Measurements from ENCODE around the gene MYO1E. TPM values are rescaled to one million over a fixed set of nuclear protein-coding genes. Genes with fewer than 3 reads are reported as not detected.

MYO1E gene
- total RNA-seq, 1 donor = 93.5 TPM

- DNase-seq (ENCODE audit: low read depth) = no peak
- TF ChIP-seq CTCF (IDR thresholded peaks at IDR 0.05; ENCODE audit: insufficient read depth, low read length) = no peak
- H3K4me3 ChIP-seq (ENCODE audit: low read depth, low read length) = no peak overlapping the region
These were observed 61.5 kb downstream of the MYO1E start for GRCh38 chr15:59311195-59311594.

GRCh38 chr15:59309405-59309804, 63.3 kb downstream of the MYO1E start:
- no peak for DNase-seq (ENCODE audit: low read depth)
- H3K4me3 ChIP-seq (ENCODE audit: low read depth, low read length) = no peak overlapping the region
- TF ChIP-seq CTCF (IDR thresholded peaks at IDR 0.05; ENCODE audit: insufficient read depth, low read length) = no peak

GRCh38 chr15:59307165-59307537, 65.5 kb downstream of the MYO1E start:
- H3K4me3 ChIP-seq (ENCODE audit: low read depth, low read length) = peak overlapping the region; percentile 22
- DNase-seq (ENCODE audit: low read depth) = no peak
- TF ChIP-seq CTCF (IDR thresholded peaks at IDR 0.05; ENCODE audit: insufficient read depth, low read length) = no peak

- H3K4me3 ChIP-seq (ENCODE audit: low read depth, low read length) = peak overlapping the region; percentile 22
- no peak for TF ChIP-seq CTCF (IDR thresholded peaks at IDR 0.05; ENCODE audit: insufficient read depth, low read length)
- DNase-seq (ENCODE audit: low read depth) = peak; percentile 96
These were observed 66.0 kb downstream of the MYO1E start for GRCh38 chr15:59306520-59307164.

- H3K4me3 ChIP-seq (ENCODE audit: low read depth, low read length) = no peak overlapping the region
- no peak for TF ChIP-seq CTCF (IDR thresholded peaks at IDR 0.05; ENCODE audit: insufficient read depth, low read length)
- no peak for DNase-seq (ENCODE audit: low read depth)
These were observed 67.9 kb downstream of the MYO1E start for GRCh38 chr15:59304807-59305206.

- DNase-seq (ENCODE audit: low read depth) = no peak
- no peak overlapping the region for H3K4me3 ChIP-seq (ENCODE audit: low read depth, low read length)
- TF ChIP-seq CTCF (IDR thresholded peaks at IDR 0.05; ENCODE audit: insufficient read depth, low read length) = no peak
These were observed 68.5 kb downstream of the MYO1E start for GRCh38 chr15:59304034-59304795.

Data from fibroblast of the aortic adventitia (primary cell).